ENCODE data around the gene TTC23. TPM values are rescaled to one million over a fixed set of nuclear protein-coding genes. Genes with fewer than 3 reads are reported as not detected.

Gene TTC23
- total and polyA plus RNA-seq, 5 donors from 2014 or later = 0.56 to 0.67 (median 0.60) TPM; not detected in 2

GRCh38 chr15:99105514-99106341 lies 143.7 kb downstream of the TTC23 start:
- Histone ChIP-seq H3K36me3 (ENCODE audit: control insufficient read depth, insufficient read depth, low read length) (no peaks in the 10 kb centered on the region), H3K9me3 (ENCODE audit: control insufficient read depth in 2 of 2, low read length in 2 of 2) (no peaks in the 10 kb centered on the region), H3K4me1 (ENCODE audit: control insufficient read depth, insufficient read depth, low read length, poor library complexity, severe bottlenecking) (no peaks in the 10 kb centered on the region), H3K27ac (ENCODE audit: insufficient read depth, low read length, poor library complexity, severe bottlenecking) (no peak overlapping the region), H3K4me3 (ENCODE audit: low read depth, low read length) (no peak overlapping the region), H3K27me3 (ENCODE audit: control insufficient read depth, insufficient read depth, low read length) (peaks cover 15% of the 10 kb centered on the region)
- Mint-ChIP-seq H3K4me3 (peak overlapping the region; percentile 0 to 75 (median 59)), H3K9me3 (peaks cover 0 to 3% (median 0%) of the 10 kb centered on the region in 7 donors), H3K4me1 (peaks cover 0 to 9% (median 4%) of the 10 kb centered on the region in 4 donors), H3K27ac (no peak overlapping the region), H3K36me3 (no peaks in the 10 kb centered on the region), H3K27me3 (peaks cover 44% of the 10 kb centered on the region)
- ATAC-seq (ENCODE audit: low read depth in 2 of 2) (peak; percentile 31 to 41), DNase-seq (peak in 2 of 3 donors; percentile 13 to 60)

- peaks cover 51% of the 10 kb centered on the region for H3K27me3 Mint-ChIP-seq
- H3K9me3 Mint-ChIP-seq = peaks cover 0 to 3% (median 0%) of the 10 kb centered on the region in 7 donors
- peaks cover 0 to 13% (median 5%) of the 10 kb centered on the region in 4 donors for H3K4me1 Mint-ChIP-seq
- H3K9me3 ChIP-seq (ENCODE audit: control insufficient read depth in 2 of 2, low read length in 2 of 2) = no peaks in the 10 kb centered on the region
- H3K27ac ChIP-seq (ENCODE audit: insufficient read depth, low read length, poor library complexity, severe bottlenecking) = no peak within 1 kb of the TSS
- ATAC-seq (ENCODE audit: low read depth in 2 of 2) (no peak), DNase-seq (peak in 2 of 3 donors; percentile 2 to 30)
- no peaks in the 10 kb centered on the region for H3K36me3 ChIP-seq (ENCODE audit: control insufficient read depth, insufficient read depth, low read length)
- H3K36me3 Mint-ChIP-seq = no peaks in the 10 kb centered on the region
- no peak within 1 kb of the TSS for H3K4me3 ChIP-seq (ENCODE audit: low read depth, low read length)
- H3K27ac Mint-ChIP-seq = no peak within 1 kb of the TSS
- H3K4me1 ChIP-seq (ENCODE audit: control insufficient read depth, insufficient read depth, low read length, poor library complexity, severe bottlenecking) = no peaks in the 10 kb centered on the region
- peaks cover 15% of the 10 kb centered on the region for H3K27me3 ChIP-seq (ENCODE audit: control insufficient read depth, insufficient read depth, low read length)
- peak within 1 kb of the TSS in 3 of 4 donors; percentile 41 to 50 (median 47) for H3K4me3 Mint-ChIP-seq
Observed at GRCh38 chr15:99104788-99105513, 144.4 kb downstream of the TTC23 start, which contains the start of gene SYNM. Gene SYNM (plus strand): TSS chr15:99105080. CDS start chr15:99105200, 120 bp downstream.

- H3K9me3 ChIP-seq (ENCODE audit: control insufficient read depth in 2 of 2, low read length in 2 of 2) = no peaks in the 10 kb centered on the region
- no peak overlapping the region for H3K27ac ChIP-seq (ENCODE audit: insufficient read depth, low read length, poor library complexity, severe bottlenecking)
- ATAC-seq (ENCODE audit: low read depth in 2 of 2) (no peak), DNase-seq (no peak)
- Mint-ChIP-seq H3K36me3 (no peaks in the 10 kb centered on the region), H3K4me1 (peaks cover 0 to 13% (median 5%) of the 10 kb centered on the region in 4 donors), H3K27ac (no peak overlapping the region), H3K4me3 (no peak overlapping the region), H3K9me3 (peaks cover 0 to 3% (median 0%) of the 10 kb centered on the region in 7 donors), H3K27me3 (peaks cover 55% of the 10 kb centered on the region)
- H3K4me1 ChIP-seq (ENCODE audit: control insufficient read depth, insufficient read depth, low read length, poor library complexity, severe bottlenecking) = no peaks in the 10 kb centered on the region
- H3K27me3 ChIP-seq (ENCODE audit: control insufficient read depth, insufficient read depth, low read length) = peaks cover 17% of the 10 kb centered on the region
- H3K4me3 ChIP-seq (ENCODE audit: low read depth, low read length) = no peak overlapping the region
- no peaks in the 10 kb centered on the region for H3K36me3 ChIP-seq (ENCODE audit: control insufficient read depth, insufficient read depth, low read length)
Observed at GRCh38 chr15:99103279-99103678, 146.1 kb downstream of the TTC23 start.

- Mint-ChIP-seq H3K4me1 (peaks cover 0 to 13% (median 5%) of the 10 kb centered on the region in 4 donors), H3K36me3 (no peaks in the 10 kb centered on the region), H3K27ac (no peak overlapping the region), H3K4me3 (no peak overlapping the region), H3K27me3 (peaks cover 55% of the 10 kb centered on the region), H3K9me3 (peaks cover 0 to 3% (median 0%) of the 10 kb centered on the region in 7 donors)
- H3K9me3 ChIP-seq (ENCODE audit: control insufficient read depth in 2 of 2, low read length in 2 of 2) = no peaks in the 10 kb centered on the region
- no peak overlapping the region for H3K27ac ChIP-seq (ENCODE audit: insufficient read depth, low read length, poor library complexity, severe bottlenecking)
- H3K27me3 ChIP-seq (ENCODE audit: control insufficient read depth, insufficient read depth, low read length) = peaks cover 17% of the 10 kb centered on the region
- no peaks in the 10 kb centered on the region for H3K4me1 ChIP-seq (ENCODE audit: control insufficient read depth, insufficient read depth, low read length, poor library complexity, severe bottlenecking)
- H3K4me3 ChIP-seq (ENCODE audit: low read depth, low read length) = no peak overlapping the region
- no peaks in the 10 kb centered on the region for H3K36me3 ChIP-seq (ENCODE audit: control insufficient read depth, insufficient read depth, low read length)
- no peak for ATAC-seq (ENCODE audit: low read depth in 2 of 2)
- no peak for DNase-seq
Observed at GRCh38 chr15:99102332-99103235, 146.8 kb downstream of the TTC23 start.

- H3K9me3 ChIP-seq (ENCODE audit: control insufficient read depth in 2 of 2, low read length in 2 of 2) = no peaks in the 10 kb centered on the region
- no peaks in the 10 kb centered on the region for H3K36me3 ChIP-seq (ENCODE audit: control insufficient read depth, insufficient read depth, low read length)
- ATAC-seq (ENCODE audit: low read depth in 2 of 2) = no peak
- Mint-ChIP-seq H3K4me3 (peak overlapping the region in 1 of 4 donors; percentile 73), H3K27ac (no peak overlapping the region), H3K4me1 (peaks cover 0 to 9% (median 1%) of the 10 kb centered on the region in 4 donors), H3K9me3 (peaks cover 0 to 3% (median 0%) of the 10 kb centered on the region in 7 donors), H3K27me3 (peaks cover 48% of the 10 kb centered on the region), H3K36me3 (no peaks in the 10 kb centered on the region)
- no peak overlapping the region for H3K4me3 ChIP-seq (ENCODE audit: low read depth, low read length)
- no peaks in the 10 kb centered on the region for H3K4me1 ChIP-seq (ENCODE audit: control insufficient read depth, insufficient read depth, low read length, poor library complexity, severe bottlenecking)
- DNase-seq = no peak
- no peak overlapping the region for H3K27ac ChIP-seq (ENCODE audit: insufficient read depth, low read length, poor library complexity, severe bottlenecking)
- peaks cover 14% of the 10 kb centered on the region for H3K27me3 ChIP-seq (ENCODE audit: control insufficient read depth, insufficient read depth, low read length)
Observed at GRCh38 chr15:99101501-99101900, 147.9 kb downstream of the TTC23 start.

- H3K27ac Mint-ChIP-seq = no peak overlapping the region
- peaks cover 0 to 5% (median under 1%) of the 10 kb centered on the region in 4 donors for H3K4me1 Mint-ChIP-seq
- no peak overlapping the region for H3K27ac ChIP-seq (ENCODE audit: insufficient read depth, low read length, poor library complexity, severe bottlenecking)
- H3K4me3 ChIP-seq (ENCODE audit: low read depth, low read length) = no peak overlapping the region
- H3K36me3 ChIP-seq (ENCODE audit: control insufficient read depth, insufficient read depth, low read length) = no peaks in the 10 kb centered on the region
- H3K4me3 Mint-ChIP-seq = peak overlapping the region in 1 of 4 donors; percentile 31
- no peaks in the 10 kb centered on the region for H3K4me1 ChIP-seq (ENCODE audit: control insufficient read depth, insufficient read depth, low read length, poor library complexity, severe bottlenecking)
- H3K27me3 ChIP-seq (ENCODE audit: control insufficient read depth, insufficient read depth, low read length) = peaks cover 14% of the 10 kb centered on the region
- DNase-seq = peak in 1 of 3 donors; percentile 38
- peak in 1 of 2 donors; percentile 35 for ATAC-seq (ENCODE audit: low read depth in 2 of 2)
- no peaks in the 10 kb centered on the region for H3K36me3 Mint-ChIP-seq
- peaks cover 0 to 2% (median 0%) of the 10 kb centered on the region in 7 donors for H3K9me3 Mint-ChIP-seq
- H3K27me3 Mint-ChIP-seq = peaks cover 43% of the 10 kb centered on the region
- no peaks in the 10 kb centered on the region for H3K9me3 ChIP-seq (ENCODE audit: control insufficient read depth in 2 of 2, low read length in 2 of 2)
Observed at GRCh38 chr15:99100245-99101173, 148.9 kb downstream of the TTC23 start.
